Measurements from ENCODE around the gene PRG2. TPM values are rescaled to one million over a fixed set of nuclear protein-coding genes. Genes with fewer than 3 reads are reported as not detected.

PRG2 gene
- total RNA-seq, 3 donors from 2014 or later = 0.24 TPM; not detected in 2

- Histone ChIP-seq H3K36me3 (ENCODE audit: low read depth) (no peaks in the 10 kb centered on the region), H3K4me1 (ENCODE audit: low read depth) (no peaks in the 10 kb centered on the region), H3K9me3 (no peaks in the 10 kb centered on the region), H3K4me3 (no peak overlapping the region)
- TF ChIP-seq, protein P1, sequence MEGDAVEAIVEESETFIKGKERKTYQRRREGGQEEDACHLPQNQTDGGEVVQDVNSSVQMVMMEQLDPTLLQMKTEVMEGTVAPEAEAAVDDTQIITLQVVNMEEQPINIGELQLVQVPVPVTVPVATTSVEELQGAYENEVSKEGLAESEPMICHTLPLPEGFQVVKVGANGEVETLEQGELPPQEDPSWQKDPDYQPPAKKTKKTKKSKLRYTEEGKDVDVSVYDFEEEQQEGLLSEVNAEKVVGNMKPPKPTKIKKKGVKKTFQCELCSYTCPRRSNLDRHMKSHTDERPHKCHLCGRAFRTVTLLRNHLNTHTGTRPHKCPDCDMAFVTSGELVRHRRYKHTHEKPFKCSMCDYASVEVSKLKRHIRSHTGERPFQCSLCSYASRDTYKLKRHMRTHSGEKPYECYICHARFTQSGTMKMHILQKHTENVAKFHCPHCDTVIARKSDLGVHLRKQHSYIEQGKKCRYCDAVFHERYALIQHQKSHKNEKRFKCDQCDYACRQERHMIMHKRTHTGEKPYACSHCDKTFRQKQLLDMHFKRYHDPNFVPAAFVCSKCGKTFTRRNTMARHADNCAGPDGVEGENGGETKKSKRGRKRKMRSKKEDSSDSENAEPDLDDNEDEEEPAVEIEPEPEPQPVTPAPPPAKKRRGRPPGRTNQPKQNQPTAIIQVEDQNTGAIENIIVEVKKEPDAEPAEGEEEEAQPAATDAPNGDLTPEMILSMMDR (IDR thresholded peaks at IDR 0.05) = no peak
- no peak for DNase-seq
- intact Hi-C loops (cut with DNase I, micrococcal nuclease) = no loop called here
- no peak for ATAC-seq
These were observed 4.1 kb downstream of the PRG2 start for GRCh38 chr11:57386178-57386940.

GRCh38 chr11:57380975-57381374 is 9.5 kb downstream of the PRG2 start, which contains the start of gene PRG3:
PRG3 (minus strand) TSS chr11:57381150; CDS start chr11:57380708, 442 bp downstream.
- H3K9me3 ChIP-seq = no peaks in the 10 kb centered on the region
- intact Hi-C loops (cut with DNase I, micrococcal nuclease) = no loop called here
- no peak for ATAC-seq

DNA sequence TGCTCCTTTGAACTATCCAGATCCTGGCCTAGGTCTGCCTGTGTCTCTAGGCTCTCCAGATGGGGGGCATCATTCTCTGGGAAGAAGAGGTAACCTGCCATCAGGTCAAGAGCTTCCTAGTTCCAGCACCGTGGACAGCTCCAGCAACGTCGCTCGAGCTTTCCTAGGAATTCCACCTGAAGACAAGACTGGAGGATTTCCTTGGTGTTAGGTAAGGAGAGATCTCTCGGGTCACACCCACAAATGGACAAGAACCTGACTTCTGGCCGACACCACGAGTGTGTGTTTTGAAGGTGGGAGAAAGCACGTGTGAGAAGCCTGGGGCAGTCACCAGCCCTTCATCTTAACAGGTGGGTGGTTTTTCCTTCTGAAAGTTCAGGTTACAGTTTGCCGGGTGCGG is 10.7 kb downstream of the PRG2 start:
- DNase-seq (peak in 1 of 3 donors; percentile 10), ATAC-seq (no peak)
- Histone ChIP-seq H3K4me1 (ENCODE audit: low read depth) (no peaks in the 10 kb centered on the region), H3K36me3 (ENCODE audit: low read depth) (no peaks in the 10 kb centered on the region), H3K9me3 (no peaks in the 10 kb centered on the region), H3K4me3 (no peak overlapping the region)
- intact Hi-C loops (cut with DNase I, micrococcal nuclease) = no loop called here
- TF ChIP-seq, protein P1 (IDR thresholded peaks at IDR 0.05) = no peak

More at GRCh38 chr11:57380975-57381374, 9.5 kb downstream of the PRG2 start, which contains the start of gene PRG3:
- Histone ChIP-seq H3K36me3 (ENCODE audit: low read depth) (no peaks in the 10 kb centered on the region), H3K4me3 (no peak within 1 kb of the TSS), H3K4me1 (ENCODE audit: low read depth) (no peaks in the 10 kb centered on the region)
- no peak for DNase-seq
- TF ChIP-seq, protein P1 (IDR thresholded peaks at IDR 0.05) = no peak

GRCh38 chr11:57378186-57378585 is 12.3 kb downstream of the PRG2 start:
- TF ChIP-seq, protein P1 (IDR thresholded peaks at IDR 0.05) = no peak
- Histone ChIP-seq H3K4me3 (no peak overlapping the region), H3K4me1 (ENCODE audit: low read depth) (no peaks in the 10 kb centered on the region), H3K36me3 (ENCODE audit: low read depth) (no peaks in the 10 kb centered on the region), H3K9me3 (no peaks in the 10 kb centered on the region)
- intact Hi-C loops (cut with DNase I, micrococcal nuclease) = no loop called here
- no peak for DNase-seq
- no peak for ATAC-seq

- TF ChIP-seq, protein P1 (IDR thresholded peaks at IDR 0.05) = no peak
- H3K4me3 ChIP-seq = no peak overlapping the region
- intact Hi-C loops (cut with DNase I, micrococcal nuclease) = no loop called here
- no peak for DNase-seq
- no peak for ATAC-seq
- no peaks in the 10 kb centered on the region for H3K4me1 ChIP-seq (ENCODE audit: low read depth)
- no peaks in the 10 kb centered on the region for H3K9me3 ChIP-seq
- no peaks in the 10 kb centered on the region for H3K36me3 ChIP-seq (ENCODE audit: low read depth)
These were observed 13.3 kb downstream of the PRG2 start for GRCh38 chr11:57377107-57377506.
